HUES6 (cell line): Measurements from ENCODE around the gene FAM185A.

ENCODE experiments used
- H3K27ac ChIP-seq: 2 replicates; pipeline ENCODE4 v1.7.0; 2013; ENCODE audit warnings: low read depth, mild to moderate bottlenecking, low read length, inconsistent platforms
- H3K27me3 ChIP-seq: 2 replicates; pipeline ENCODE4 v1.6.1; 2013; ENCODE audit warnings: low read length; ENCODE audit not compliant: control insufficient read depth, insufficient read depth
- H3K36me3 ChIP-seq: 2 replicates; pipeline ENCODE4 v1.6.1; 2013; ENCODE audit warnings: low read length; ENCODE audit not compliant: control insufficient read depth, insufficient read depth
- H3K4me1 ChIP-seq: 2 replicates; pipeline ENCODE4 v1.6.1; 2013; ENCODE audit warnings: low read length; ENCODE audit not compliant: control insufficient read depth, insufficient read depth
- H3K4me3 ChIP-seq: 2 replicates; pipeline ENCODE4 v1.5.1; 2013; ENCODE audit warnings: low read depth, low read length
- H3K9ac ChIP-seq: one replicate; pipeline ENCODE4 v1.6.1; 2013; ENCODE audit warnings: mild to moderate bottlenecking, low read length
- H3K9me3 ChIP-seq: 2 replicates; pipeline ENCODE4 v1.6.1; 2013; ENCODE audit warnings: low read depth, low read length; ENCODE audit not compliant: control insufficient read depth, insufficient read depth

The FAM185A gene

GRCh38 chr7:102849079-102849478 is 100.3 kb downstream of the FAM185A start:
- no peaks in the 10 kb centered on the region for H3K4me1 ChIP-seq
- H3K27me3 ChIP-seq, result no peaks in the 10 kb centered on the region
- H3K36me3 ChIP-seq, result no peaks in the 10 kb centered on the region
- no peak overlapping the region for H3K4me3 ChIP-seq
- H3K9ac ChIP-seq, result no peak overlapping the region
- no peak overlapping the region for H3K27ac ChIP-seq
- H3K9me3 ChIP-seq, result no peaks in the 10 kb centered on the region

- H3K4me1 ChIP-seq, result no peaks in the 10 kb centered on the region
- H3K9me3 ChIP-seq, result no peaks in the 10 kb centered on the region
- no peak overlapping the region for H3K4me3 ChIP-seq
- H3K36me3 ChIP-seq, result no peaks in the 10 kb centered on the region
- H3K27ac ChIP-seq, result no peak overlapping the region
- no peaks in the 10 kb centered on the region for H3K27me3 ChIP-seq
- H3K9ac ChIP-seq, result no peak overlapping the region
Observed at GRCh38 chr7:102849538-102849937, 100.7 kb downstream of the FAM185A start.

GRCh38 chr7:102856036-102856435 is 107.2 kb downstream of the FAM185A start:
- H3K9ac ChIP-seq, result no peak overlapping the region
- no peak overlapping the region for H3K4me3 ChIP-seq
- no peaks in the 10 kb centered on the region for H3K27me3 ChIP-seq
- peaks cover 3% of the 10 kb centered on the region; the same call in 1 of the 2 replicates for H3K4me1 ChIP-seq
- H3K36me3 ChIP-seq, result no peaks in the 10 kb centered on the region
- H3K27ac ChIP-seq, result no peak overlapping the region
- H3K9me3 ChIP-seq, result no peaks in the 10 kb centered on the region
